Measurements from ENCODE around the gene NEK10. TPM values are rescaled to one million over a fixed set of nuclear protein-coding genes. Genes with fewer than 3 reads are reported as not detected.

Gene NEK10
- total RNA-seq, 1 experiment from 2014 or later = 0.34 TPM

DNA sequence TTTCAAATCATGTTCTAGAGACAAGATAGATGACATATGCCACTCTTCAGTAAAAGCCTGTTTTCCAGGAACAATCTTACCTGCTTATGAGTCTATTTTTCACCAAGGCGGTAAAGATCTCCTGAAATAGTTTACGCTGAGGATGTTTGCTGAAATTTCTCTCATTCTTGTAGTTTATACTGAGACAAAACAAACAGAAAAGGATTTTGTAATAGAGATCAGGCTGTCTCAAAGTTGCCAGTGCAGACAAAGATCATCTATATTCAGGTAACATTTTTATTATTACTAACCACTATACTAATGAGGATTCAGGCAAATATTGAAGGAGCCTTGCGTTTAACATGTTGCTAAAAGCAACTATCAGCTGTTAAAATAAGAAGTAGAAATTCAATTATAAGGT lies 25.0 kb downstream of the NEK10 start:
- CTCF ChIA-PET = no interaction called here
- Histone ChIP-seq H3K9me3 (ENCODE audit: low read depth, low read length, poor library complexity, severe bottlenecking) (no peaks in the 10 kb centered on the region), H3K27ac (ENCODE audit: low read depth, low read length, poor library complexity, severe bottlenecking) (no peak overlapping the region), H3K4me3 (ENCODE audit: low read depth, low read length, poor library complexity, severe bottlenecking) (no peak overlapping the region), H3K27me3 (replicated peaks; ENCODE audit: insufficient read depth, low read depth, low read length, poor library complexity) (no peaks in the 10 kb centered on the region), H3K4me1 (ENCODE audit: insufficient read depth, low read length, poor library complexity, severe bottlenecking) (no peaks in the 10 kb centered on the region), H3K36me3 (ENCODE audit: insufficient read depth, low read length, poor library complexity, severe bottlenecking) (no peaks in the 10 kb centered on the region)
- TF ChIP-seq, protein P1, sequence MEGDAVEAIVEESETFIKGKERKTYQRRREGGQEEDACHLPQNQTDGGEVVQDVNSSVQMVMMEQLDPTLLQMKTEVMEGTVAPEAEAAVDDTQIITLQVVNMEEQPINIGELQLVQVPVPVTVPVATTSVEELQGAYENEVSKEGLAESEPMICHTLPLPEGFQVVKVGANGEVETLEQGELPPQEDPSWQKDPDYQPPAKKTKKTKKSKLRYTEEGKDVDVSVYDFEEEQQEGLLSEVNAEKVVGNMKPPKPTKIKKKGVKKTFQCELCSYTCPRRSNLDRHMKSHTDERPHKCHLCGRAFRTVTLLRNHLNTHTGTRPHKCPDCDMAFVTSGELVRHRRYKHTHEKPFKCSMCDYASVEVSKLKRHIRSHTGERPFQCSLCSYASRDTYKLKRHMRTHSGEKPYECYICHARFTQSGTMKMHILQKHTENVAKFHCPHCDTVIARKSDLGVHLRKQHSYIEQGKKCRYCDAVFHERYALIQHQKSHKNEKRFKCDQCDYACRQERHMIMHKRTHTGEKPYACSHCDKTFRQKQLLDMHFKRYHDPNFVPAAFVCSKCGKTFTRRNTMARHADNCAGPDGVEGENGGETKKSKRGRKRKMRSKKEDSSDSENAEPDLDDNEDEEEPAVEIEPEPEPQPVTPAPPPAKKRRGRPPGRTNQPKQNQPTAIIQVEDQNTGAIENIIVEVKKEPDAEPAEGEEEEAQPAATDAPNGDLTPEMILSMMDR (conservative IDR thresholded peaks at IDR 0.05; ENCODE audit: low read depth, low read length) = no peak
- no peak for TF ChIP-seq EZH2 (IDR thresholded peaks at IDR 0.05; ENCODE audit: borderline replicate concordance, low read depth, low read length, poor library complexity, severe bottlenecking)
- intact Hi-C loops (cut with micrococcal nuclease; ENCODE audit: unreplicated experiment) = no loop called here
- no TSS peak for BruUV-seq (replicated peaks)
- DNase-seq (ENCODE audit: low spot score) = no peak
- POLR2A ChIA-PET (ENCODE audit: low non-redundant PET) = no interaction called here

DNA sequence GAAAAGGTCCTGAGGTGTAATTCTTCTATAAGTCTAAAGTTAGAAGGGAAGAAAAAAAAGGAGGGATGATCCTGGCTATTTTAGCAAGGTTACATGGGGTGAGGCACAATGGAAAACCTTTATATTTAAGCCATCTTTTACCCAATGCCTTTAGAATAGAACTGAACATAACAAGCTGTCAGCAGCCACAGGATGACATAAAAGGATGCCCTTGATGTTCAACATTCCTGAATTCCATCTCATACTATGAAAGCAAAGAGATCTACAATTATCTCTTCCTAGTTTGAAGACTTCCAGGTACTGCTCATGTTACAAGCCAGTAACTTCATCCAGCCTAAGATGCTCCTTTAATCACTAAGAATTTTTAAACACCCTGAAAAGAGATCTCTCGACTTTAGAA lies 26.9 kb downstream of the NEK10 start:
- no peak for TF ChIP-seq EZH2 (IDR thresholded peaks at IDR 0.05; ENCODE audit: borderline replicate concordance, low read depth, low read length, poor library complexity, severe bottlenecking)
- TF ChIP-seq, protein P1 (conservative IDR thresholded peaks at IDR 0.05; ENCODE audit: low read depth, low read length) = no peak
- Histone ChIP-seq H3K4me3 (ENCODE audit: low read depth, low read length, poor library complexity, severe bottlenecking) (no peak overlapping the region), H3K36me3 (ENCODE audit: insufficient read depth, low read length, poor library complexity, severe bottlenecking) (no peaks in the 10 kb centered on the region), H3K27me3 (replicated peaks; ENCODE audit: insufficient read depth, low read depth, low read length, poor library complexity) (no peaks in the 10 kb centered on the region), H3K4me1 (ENCODE audit: insufficient read depth, low read length, poor library complexity, severe bottlenecking) (no peaks in the 10 kb centered on the region), H3K27ac (ENCODE audit: low read depth, low read length, poor library complexity, severe bottlenecking) (no peak overlapping the region), H3K9me3 (ENCODE audit: low read depth, low read length, poor library complexity, severe bottlenecking) (no peaks in the 10 kb centered on the region)
- CTCF ChIA-PET = no interaction called here
- no peak for DNase-seq (ENCODE audit: low spot score)
- BruUV-seq (replicated peaks) = no TSS peak
- intact Hi-C loops (cut with micrococcal nuclease; ENCODE audit: unreplicated experiment) = no loop called here
- POLR2A ChIA-PET (ENCODE audit: low non-redundant PET) = no interaction called here

DNA sequence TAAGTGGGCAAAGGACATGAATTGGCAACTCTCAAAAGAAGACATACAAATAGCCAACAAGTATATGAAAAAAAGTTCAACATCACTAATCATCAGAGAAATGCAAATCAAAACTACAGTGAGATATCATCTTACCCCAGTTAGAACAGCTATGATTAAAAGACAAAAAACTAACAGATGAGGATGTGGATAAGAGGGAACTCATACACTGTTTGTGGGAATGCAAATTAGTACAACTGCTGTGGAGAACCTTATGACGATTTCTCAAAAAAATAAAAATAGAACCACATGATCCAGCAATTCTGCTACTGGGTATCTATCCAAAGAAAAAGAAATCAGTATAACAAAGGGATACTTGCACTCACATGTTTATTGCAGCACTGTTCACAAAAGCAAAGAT lies 28.6 kb downstream of the NEK10 start:
- TF ChIP-seq, protein P1 (conservative IDR thresholded peaks at IDR 0.05; ENCODE audit: low read depth, low read length) = no peak
- TF ChIP-seq EZH2 (IDR thresholded peaks at IDR 0.05; ENCODE audit: borderline replicate concordance, low read depth, low read length, poor library complexity, severe bottlenecking) = no peak
- intact Hi-C loops (cut with micrococcal nuclease; ENCODE audit: unreplicated experiment) = no loop called here
- Histone ChIP-seq H3K27me3 (replicated peaks; ENCODE audit: insufficient read depth, low read depth, low read length, poor library complexity) (no peaks in the 10 kb centered on the region), H3K36me3 (ENCODE audit: insufficient read depth, low read length, poor library complexity, severe bottlenecking) (no peaks in the 10 kb centered on the region), H3K27ac (ENCODE audit: low read depth, low read length, poor library complexity, severe bottlenecking) (no peak overlapping the region), H3K4me3 (ENCODE audit: low read depth, low read length, poor library complexity, severe bottlenecking) (no peak overlapping the region), H3K4me1 (ENCODE audit: insufficient read depth, low read length, poor library complexity, severe bottlenecking) (no peaks in the 10 kb centered on the region), H3K9me3 (ENCODE audit: low read depth, low read length, poor library complexity, severe bottlenecking) (no peaks in the 10 kb centered on the region)
- POLR2A ChIA-PET (ENCODE audit: low non-redundant PET) = interaction anchor here (0.5 kb wide), 1 partner anchor 89 kb away, joined by 5 read pairs; no protein-coding TSS in a partner anchor
- CTCF ChIA-PET = no interaction called here
- BruUV-seq (replicated peaks) = no TSS peak
- no peak for DNase-seq (ENCODE audit: low spot score)
